ENCODE results near the gene SMAD5.

Gene SMAD5

GRCh38 chr5:136132557-136133221 is at the start of gene SMAD5:
SMAD5 (plus strand) TSS chr5:136132845; CDS start chr5:136153761, 20,916 bp downstream.
- peak; percentile 94 to 97 for DNase-seq (ENCODE audit: low read depth in 1 of 2, low spot score in 1 of 2)
- in situ Hi-C loops (cut with HindIII; ENCODE audit: low pct_unique_long_range_greater_than_20kb, low sequenced_read_pairs): no loop called here
- TF ChIP-seq JUND (IDR thresholded peaks at IDR 0.05; ENCODE audit: low read depth): no peak

- no peak for TF ChIP-seq JUND (IDR thresholded peaks at IDR 0.05; ENCODE audit: low read depth)
- in situ Hi-C loops (cut with HindIII; ENCODE audit: low pct_unique_long_range_greater_than_20kb, low sequenced_read_pairs): no loop called here
- no peak for DNase-seq (ENCODE audit: low read depth in 1 of 2, low spot score in 1 of 2)
Measured at GRCh38 chr5:136084698-136085097, 47.9 kb upstream of the SMAD5 start.

GRCh38 chr5:136086783-136087566 is 45.7 kb upstream of the SMAD5 start:
- no peak for DNase-seq (ENCODE audit: low read depth in 1 of 2, low spot score in 1 of 2)
- no peak for TF ChIP-seq JUND (IDR thresholded peaks at IDR 0.05; ENCODE audit: low read depth)
- in situ Hi-C loops (cut with HindIII; ENCODE audit: low pct_unique_long_range_greater_than_20kb, low sequenced_read_pairs): no loop called here

- DNase-seq (ENCODE audit: low read depth in 1 of 2, low spot score in 1 of 2): peak in 1 of 2 experiments; percentile 18
- in situ Hi-C loops (cut with HindIII; ENCODE audit: low pct_unique_long_range_greater_than_20kb, low sequenced_read_pairs): no loop called here
- no peak for TF ChIP-seq JUND (IDR thresholded peaks at IDR 0.05; ENCODE audit: low read depth)
Measured at GRCh38 chr5:136087961-136088871, 44.4 kb upstream of the SMAD5 start.

GRCh38 chr5:136089791-136090190 is 42.9 kb upstream of the SMAD5 start:
- DNase-seq (ENCODE audit: low read depth in 1 of 2, low spot score in 1 of 2): peak in 1 of 2 experiments; percentile 10
- no peak for TF ChIP-seq JUND (IDR thresholded peaks at IDR 0.05; ENCODE audit: low read depth)
- in situ Hi-C loops (cut with HindIII; ENCODE audit: low pct_unique_long_range_greater_than_20kb, low sequenced_read_pairs): no loop called here

GRCh38 chr5:136090319-136090718 is 42.3 kb upstream of the SMAD5 start:
- TF ChIP-seq JUND (IDR thresholded peaks at IDR 0.05; ENCODE audit: low read depth): no peak
- no peak for DNase-seq (ENCODE audit: low read depth in 1 of 2, low spot score in 1 of 2)
- in situ Hi-C loops (cut with HindIII; ENCODE audit: low pct_unique_long_range_greater_than_20kb, low sequenced_read_pairs): no loop called here

GRCh38 chr5:136094189-136094912 is 38.3 kb upstream of the SMAD5 start:
- in situ Hi-C loops (cut with HindIII; ENCODE audit: low pct_unique_long_range_greater_than_20kb, low sequenced_read_pairs): no loop called here
- no peak for DNase-seq (ENCODE audit: low read depth in 1 of 2, low spot score in 1 of 2)
- TF ChIP-seq JUND (IDR thresholded peaks at IDR 0.05; ENCODE audit: low read depth): no peak

- TF ChIP-seq JUND (IDR thresholded peaks at IDR 0.05; ENCODE audit: low read depth): no peak
- in situ Hi-C loops (cut with HindIII; ENCODE audit: low pct_unique_long_range_greater_than_20kb, low sequenced_read_pairs): no loop called here
- no peak for DNase-seq (ENCODE audit: low read depth in 1 of 2, low spot score in 1 of 2)
Measured at GRCh38 chr5:136094913-136095641, 37.6 kb upstream of the SMAD5 start.

- in situ Hi-C loops (cut with HindIII; ENCODE audit: low pct_unique_long_range_greater_than_20kb, low sequenced_read_pairs): no loop called here
- DNase-seq (ENCODE audit: low read depth in 1 of 2, low spot score in 1 of 2): no peak
- TF ChIP-seq JUND (IDR thresholded peaks at IDR 0.05; ENCODE audit: low read depth): no peak
Measured at GRCh38 chr5:136098176-136098575, 34.5 kb upstream of the SMAD5 start.

GRCh38 chr5:136099870-136100269 is 32.8 kb upstream of the SMAD5 start:
- in situ Hi-C loops (cut with HindIII; ENCODE audit: low pct_unique_long_range_greater_than_20kb, low sequenced_read_pairs): no loop called here
- no peak for TF ChIP-seq JUND (IDR thresholded peaks at IDR 0.05; ENCODE audit: low read depth)
- DNase-seq (ENCODE audit: low read depth in 1 of 2, low spot score in 1 of 2): no peak

GRCh38 chr5:136101884-136102283 is 30.8 kb upstream of the SMAD5 start:
- in situ Hi-C loops (cut with HindIII; ENCODE audit: low pct_unique_long_range_greater_than_20kb, low sequenced_read_pairs): no loop called here
- no peak for DNase-seq (ENCODE audit: low read depth in 1 of 2, low spot score in 1 of 2)
- no peak for TF ChIP-seq JUND (IDR thresholded peaks at IDR 0.05; ENCODE audit: low read depth)

Measured in T47D (cell line).